VCaP (cell line): Measurements from ENCODE around the gene RPL31.

Experiments
- H3K27ac ChIP-seq: fragments of 450-650 bp; 2 replicates; pipeline ENCODE4 v1.5.1; 2017
- CTCF ChIP-seq: fragments of 450-650 bp; conservative IDR thresholded peaks from 2 replicates; pipeline ENCODE4 v1.5.1; 2017; ENCODE audit warnings: mild to moderate bottlenecking, moderate library complexity

Gene RPL31

GRCh38 chr2:101001691-101002561, at the start of gene RPL31:
Gene RPL31, plus strand, starts transcription at chr2:101002289. Its CDS starts 413 bp downstream, at chr2:101002702.
- TF ChIP-seq CTCF = no peak
- H3K27ac ChIP-seq = peak within 1 kb of the TSS; percentile 87

GRCh38 chr2:100952512-100952911, 49.6 kb upstream of the RPL31 start:
- H3K27ac ChIP-seq = no peak overlapping the region
- no peak for TF ChIP-seq CTCF

GRCh38 chr2:100953406-100954043, 48.6 kb upstream of the RPL31 start:
- TF ChIP-seq CTCF = no peak
- no peak overlapping the region for H3K27ac ChIP-seq

- no peak overlapping the region for H3K27ac ChIP-seq
- TF ChIP-seq CTCF = no peak
Measured at GRCh38 chr2:100954044-100954420, 48.1 kb upstream of the RPL31 start.

GRCh38 chr2:100955226-100955625, 46.9 kb upstream of the RPL31 start:
- no peak for TF ChIP-seq CTCF
- H3K27ac ChIP-seq = no peak overlapping the region

- no peak overlapping the region for H3K27ac ChIP-seq
- TF ChIP-seq CTCF = no peak
Measured at GRCh38 chr2:100956081-100956480, 46.0 kb upstream of the RPL31 start.

- peak overlapping the region; percentile 54 for H3K27ac ChIP-seq
- no peak for TF ChIP-seq CTCF
Measured at GRCh38 chr2:100957996-100958653, 44.0 kb upstream of the RPL31 start.
